ENCODE data around the gene ADM.

The ADM gene

DNA sequence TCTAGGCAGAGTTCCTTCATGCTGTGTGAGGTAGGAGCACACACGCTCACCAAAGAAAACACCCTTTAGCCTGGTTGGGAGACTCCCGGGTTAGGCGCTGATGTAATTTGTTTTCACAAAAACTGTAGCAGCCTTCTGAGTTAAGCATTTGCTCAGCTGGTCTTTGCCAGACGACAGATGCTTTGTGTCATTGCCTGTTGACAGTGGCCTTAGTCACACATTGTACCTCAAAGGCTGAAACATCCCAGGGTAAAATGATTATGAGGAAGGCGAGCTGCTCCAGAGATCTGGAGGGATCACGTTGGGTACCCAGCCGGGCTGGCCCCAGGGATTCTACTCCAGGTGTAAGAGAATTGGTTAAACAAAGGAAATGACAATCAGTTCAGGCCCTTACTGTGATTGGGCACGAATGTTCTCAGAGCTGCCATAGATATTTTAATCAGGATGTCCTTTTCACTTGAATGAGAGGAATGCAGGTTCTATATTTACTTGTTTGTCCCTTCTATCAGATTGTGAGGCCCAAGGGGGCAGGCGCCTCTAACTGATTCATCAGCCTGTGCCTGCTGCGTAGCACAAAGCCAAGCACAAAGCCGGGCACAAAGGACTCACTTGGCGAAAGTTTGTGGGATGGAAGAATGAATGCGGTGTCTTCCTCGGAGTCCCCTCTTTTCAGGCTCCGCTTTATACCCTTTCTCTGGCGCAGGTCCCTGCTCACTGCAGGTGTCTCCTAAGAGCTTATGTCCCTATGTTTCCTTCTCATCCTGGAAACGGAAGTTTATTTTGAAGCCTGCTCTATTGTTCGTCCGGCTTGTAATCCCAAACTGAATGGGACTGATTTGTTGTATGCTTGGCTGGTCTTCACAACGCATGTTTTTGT is 47.1 kb downstream of the ADM start:
- Histone ChIP-seq H3K14ac (ENCODE audit: low read length) (no peak overlapping the region), H2AFZ (ENCODE audit: insufficient read depth, low read length, poor library complexity) (peak overlapping the region; percentile 91), H4K12ac (ENCODE audit: low read depth, low read length) (no peak overlapping the region), H3K18ac (ENCODE audit: low read length) (no peak overlapping the region), H3K23ac (ENCODE audit: low read length) (no peak overlapping the region), H3K27me3 (ENCODE audit: insufficient read depth, low read length) (no peaks in the 10 kb centered on the region), H3K4me2 (ENCODE audit: low read length) (peak overlapping the region; percentile 32), H3K4me1 (ENCODE audit: control insufficient read depth in 1 of 2, insufficient read depth in 2 of 2, low read length in 2 of 2) (peaks cover 13 to 21% of the 10 kb centered on the region in 2 experiments), H4K8ac (ENCODE audit: low read depth, low read length) (peak overlapping the region; percentile 62), H4K91ac (ENCODE audit: low read depth, low read length) (peak overlapping the region; percentile 71), H3K4ac (ENCODE audit: low read depth, low read length) (no peak overlapping the region), H3K9me3 (ENCODE audit: insufficient read depth, low read depth, low read length) (no peaks in the 10 kb centered on the region), H2BK12ac (ENCODE audit: low read length) (peak overlapping the region; percentile 68), H2BK5ac (ENCODE audit: low read depth, low read length, poor library complexity) (peak overlapping the region; percentile 27), H3K4me3 (ENCODE audit: low read depth, low read length) (no peak overlapping the region), H3K27ac (ENCODE audit: low read depth, low read length) (peak overlapping the region; percentile 53), H3K79me1 (ENCODE audit: low read length) (peaks cover 11% of the 10 kb centered on the region), H3K9ac (ENCODE audit: low read length) (no peak overlapping the region), H3K36me3 (ENCODE audit: control insufficient read depth in 1 of 2, insufficient read depth in 2 of 2, low read length in 2 of 2) (no peaks in the 10 kb centered on the region), H3K79me2 (ENCODE audit: control insufficient read depth, insufficient read depth, low read length, poor library complexity) (no peaks in the 10 kb centered on the region), H2AK5ac (ENCODE audit: low read length) (no peak overlapping the region), H2BK120ac (ENCODE audit: insufficient read depth, low read length, poor library complexity) (peak overlapping the region; percentile 45)
- WGBS (ENCODE audit: extremely low coverage, insufficient coverage, insufficient read length) = no CpG with 5 or more reads among the region's 20 CpGs
- peak; percentile 88 to 97 for DNase-seq

DNA sequence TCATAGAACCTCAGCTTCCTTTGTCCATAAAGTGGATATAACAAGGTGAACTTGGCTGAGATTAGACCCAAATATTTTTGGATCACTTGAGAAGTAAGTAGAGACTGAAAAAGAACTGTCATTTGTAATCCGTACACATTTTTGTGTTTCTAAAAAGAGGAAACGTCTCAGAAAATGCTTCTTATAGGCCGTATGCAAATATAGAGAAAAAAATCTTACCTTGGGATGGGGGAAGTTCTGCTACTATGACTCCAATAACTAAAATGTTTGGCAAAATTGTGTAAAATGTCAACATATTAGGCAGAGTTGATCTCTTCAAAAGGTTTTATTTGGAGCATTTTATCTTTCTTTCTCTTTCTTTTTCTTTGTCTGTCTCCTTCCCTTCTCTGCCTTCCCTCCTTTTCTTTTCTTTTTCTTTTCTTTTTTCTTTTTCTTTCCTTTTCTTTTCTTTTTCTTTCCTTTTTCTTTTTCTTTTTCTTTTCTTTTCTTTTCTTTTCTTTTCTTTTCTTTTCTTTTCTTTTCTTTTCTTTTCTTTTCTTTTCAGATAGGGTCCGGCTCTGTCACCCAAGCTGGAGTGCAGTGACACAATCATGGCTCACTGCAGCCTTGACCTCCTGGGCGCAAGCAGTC is 48.2 kb downstream of the ADM start:
- H4K8ac ChIP-seq (ENCODE audit: low read depth, low read length) = no peak overlapping the region
- H4K91ac ChIP-seq (ENCODE audit: low read depth, low read length) = no peak overlapping the region
- peaks cover 13 to 21% of the 10 kb centered on the region in 2 experiments for H3K4me1 ChIP-seq (ENCODE audit: control insufficient read depth in 1 of 2, insufficient read depth in 2 of 2, low read length in 2 of 2)

DNA sequence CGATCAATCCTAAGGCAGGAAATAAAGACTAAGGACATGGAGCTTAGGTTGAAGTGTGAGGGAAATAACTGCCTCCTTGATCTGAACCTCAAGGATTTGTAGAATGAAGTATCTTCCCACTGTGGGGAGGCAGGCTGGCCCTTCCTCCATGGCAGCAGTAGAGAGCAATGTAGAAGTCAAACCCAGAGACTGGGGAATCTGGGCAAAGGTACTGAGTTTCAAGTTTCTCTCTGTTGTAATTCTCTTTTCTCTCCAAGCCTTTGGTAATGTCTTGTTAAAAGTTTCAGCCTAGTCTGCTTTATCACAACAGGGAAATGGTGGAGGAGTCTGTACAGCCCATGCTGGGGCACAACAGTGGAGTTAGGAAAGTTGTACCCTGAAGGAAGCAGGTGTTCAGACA is 49.5 kb downstream of the ADM start:
- no CpG with 5 or more reads among the region's 1 CpG for WGBS (ENCODE audit: extremely low coverage, insufficient coverage, insufficient read length)
- Histone ChIP-seq H3K9me3 (ENCODE audit: insufficient read depth, low read depth, low read length) (no peaks in the 10 kb centered on the region), H3K79me2 (ENCODE audit: control insufficient read depth, insufficient read depth, low read length, poor library complexity) (no peaks in the 10 kb centered on the region), H2BK5ac (ENCODE audit: low read depth, low read length, poor library complexity) (no peak overlapping the region), H2BK120ac (ENCODE audit: insufficient read depth, low read length, poor library complexity) (no peak overlapping the region), H3K4me2 (ENCODE audit: low read length) (no peak overlapping the region), H4K8ac (ENCODE audit: low read depth, low read length) (no peak overlapping the region), H3K23ac (ENCODE audit: low read length) (no peak overlapping the region), H3K14ac (ENCODE audit: low read length) (no peak overlapping the region), H3K4me3 (ENCODE audit: low read depth, low read length) (no peak overlapping the region), H3K4ac (ENCODE audit: low read depth, low read length) (no peak overlapping the region), H4K12ac (ENCODE audit: low read depth, low read length) (no peak overlapping the region), H3K36me3 (ENCODE audit: control insufficient read depth in 1 of 2, insufficient read depth in 2 of 2, low read length in 2 of 2) (no peaks in the 10 kb centered on the region), H3K79me1 (ENCODE audit: low read length) (peaks cover 11% of the 10 kb centered on the region), H3K27ac (ENCODE audit: low read depth, low read length) (no peak overlapping the region), H3K4me1 (ENCODE audit: control insufficient read depth in 1 of 2, insufficient read depth in 2 of 2, low read length in 2 of 2) (peaks cover 13 to 21% of the 10 kb centered on the region in 2 experiments), H2AK5ac (ENCODE audit: low read length) (no peak overlapping the region), H4K91ac (ENCODE audit: low read depth, low read length) (no peak overlapping the region), H3K27me3 (ENCODE audit: insufficient read depth, low read length) (no peaks in the 10 kb centered on the region), H2BK12ac (ENCODE audit: low read length) (no peak overlapping the region), H2AFZ (ENCODE audit: insufficient read depth, low read length, poor library complexity) (no peak overlapping the region), H3K18ac (ENCODE audit: low read length) (no peak overlapping the region), H3K9ac (ENCODE audit: low read length) (no peak overlapping the region)
- peak in 1 of 2 donors; percentile 26 for DNase-seq

More for the DNA sequence above, 48.2 kb downstream of the ADM start:
- Histone ChIP-seq H3K36me3 (ENCODE audit: control insufficient read depth in 1 of 2, insufficient read depth in 2 of 2, low read length in 2 of 2) (no peaks in the 10 kb centered on the region), H3K4ac (ENCODE audit: low read depth, low read length) (no peak overlapping the region), H3K9ac (ENCODE audit: low read length) (no peak overlapping the region), H2AFZ (ENCODE audit: insufficient read depth, low read length, poor library complexity) (no peak overlapping the region), H2BK5ac (ENCODE audit: low read depth, low read length, poor library complexity) (no peak overlapping the region), H3K14ac (ENCODE audit: low read length) (no peak overlapping the region), H2BK12ac (ENCODE audit: low read length) (no peak overlapping the region), H3K79me1 (ENCODE audit: low read length) (peaks cover 11% of the 10 kb centered on the region), H3K27me3 (ENCODE audit: insufficient read depth, low read length) (no peaks in the 10 kb centered on the region), H2BK120ac (ENCODE audit: insufficient read depth, low read length, poor library complexity) (no peak overlapping the region), H2AK5ac (ENCODE audit: low read length) (no peak overlapping the region), H3K4me3 (ENCODE audit: low read depth, low read length) (no peak overlapping the region), H3K27ac (ENCODE audit: low read depth, low read length) (no peak overlapping the region), H3K9me3 (ENCODE audit: insufficient read depth, low read depth, low read length) (no peaks in the 10 kb centered on the region), H3K79me2 (ENCODE audit: control insufficient read depth, insufficient read depth, low read length, poor library complexity) (no peaks in the 10 kb centered on the region), H3K4me2 (ENCODE audit: low read length) (no peak overlapping the region), H4K12ac (ENCODE audit: low read depth, low read length) (no peak overlapping the region), H3K18ac (ENCODE audit: low read length) (no peak overlapping the region), H3K23ac (ENCODE audit: low read length) (no peak overlapping the region)
- DNase-seq = peak in 1 of 2 donors; percentile 68
- WGBS (ENCODE audit: extremely low coverage, insufficient coverage, insufficient read length) = no CpG with 5 or more reads among the region's 5 CpGs

GRCh38 chr11:10355257-10355661 is 50.4 kb downstream of the ADM start:
- no peaks in the 10 kb centered on the region for H3K36me3 ChIP-seq (ENCODE audit: control insufficient read depth in 1 of 2, insufficient read depth in 2 of 2, low read length in 2 of 2)
- H3K4me2 ChIP-seq (ENCODE audit: low read length) = no peak overlapping the region
- H2BK5ac ChIP-seq (ENCODE audit: low read depth, low read length, poor library complexity) = no peak overlapping the region
- H3K23ac ChIP-seq (ENCODE audit: low read length) = no peak overlapping the region
- H3K18ac ChIP-seq (ENCODE audit: low read length) = no peak overlapping the region
- H2BK120ac ChIP-seq (ENCODE audit: insufficient read depth, low read length, poor library complexity) = no peak overlapping the region
- no CpG with 5 or more reads among the region's 2 CpGs for WGBS (ENCODE audit: extremely low coverage, insufficient coverage, insufficient read length)
- no peak overlapping the region for H4K91ac ChIP-seq (ENCODE audit: low read depth, low read length)
- no peaks in the 10 kb centered on the region for H3K9me3 ChIP-seq (ENCODE audit: insufficient read depth, low read depth, low read length)
- no peak overlapping the region for H3K4me3 ChIP-seq (ENCODE audit: low read depth, low read length)
- no peak overlapping the region for H3K9ac ChIP-seq (ENCODE audit: low read length)
- no peak overlapping the region for H2AK5ac ChIP-seq (ENCODE audit: low read length)
- no peak overlapping the region for H2AFZ ChIP-seq (ENCODE audit: insufficient read depth, low read length, poor library complexity)
- H3K4ac ChIP-seq (ENCODE audit: low read depth, low read length) = no peak overlapping the region
- H2BK12ac ChIP-seq (ENCODE audit: low read length) = no peak overlapping the region
- H4K12ac ChIP-seq (ENCODE audit: low read depth, low read length) = no peak overlapping the region
- H3K4me1 ChIP-seq (ENCODE audit: control insufficient read depth in 1 of 2, insufficient read depth in 2 of 2, low read length in 2 of 2) = peaks cover 13 to 17% of the 10 kb centered on the region in 2 experiments
- H3K14ac ChIP-seq (ENCODE audit: low read length) = no peak overlapping the region
- DNase-seq = peak in 1 of 2 donors; percentile 60
- no peaks in the 10 kb centered on the region for H3K27me3 ChIP-seq (ENCODE audit: insufficient read depth, low read length)
- no peak overlapping the region for H4K8ac ChIP-seq (ENCODE audit: low read depth, low read length)
- H3K27ac ChIP-seq (ENCODE audit: low read depth, low read length) = no peak overlapping the region
- H3K79me1 ChIP-seq (ENCODE audit: low read length) = peaks cover 11% of the 10 kb centered on the region
- no peaks in the 10 kb centered on the region for H3K79me2 ChIP-seq (ENCODE audit: control insufficient read depth, insufficient read depth, low read length, poor library complexity)

Measured in trophoblast cell (in vitro differentiated cells and primary cell).